Peyer's patch (tissue), 4 donors: ENCODE data around the gene PCYT1A.

ENCODE experiments used
- POLR2A ChIP-seq, 2 donors: fragments of 450-650 bp; IDR thresholded peaks; one replicate each; pipeline ENCODE4 v1.5.1; 2017; ENCODE audit warnings: antibody characterized with exemption in 2 of 2, mild to moderate bottlenecking in 2 of 2, moderate library complexity in 2 of 2
- TF ChIP-seq, protein P1 (sequence below), 6 experiments: fragments of 450-650 bp in 4 of 6; fragments of 200-600 bp in 2 of 6; sonication (generic) in 1 of 6; IDR thresholded peaks; one replicate each; pipeline ENCODE4 v1.5.1; 2017 to 2019; ENCODE audit warnings: antibody characterized with exemption in 6 of 6, mild to moderate bottlenecking in 3 of 6, moderate library complexity in 1 of 6

DNA sequence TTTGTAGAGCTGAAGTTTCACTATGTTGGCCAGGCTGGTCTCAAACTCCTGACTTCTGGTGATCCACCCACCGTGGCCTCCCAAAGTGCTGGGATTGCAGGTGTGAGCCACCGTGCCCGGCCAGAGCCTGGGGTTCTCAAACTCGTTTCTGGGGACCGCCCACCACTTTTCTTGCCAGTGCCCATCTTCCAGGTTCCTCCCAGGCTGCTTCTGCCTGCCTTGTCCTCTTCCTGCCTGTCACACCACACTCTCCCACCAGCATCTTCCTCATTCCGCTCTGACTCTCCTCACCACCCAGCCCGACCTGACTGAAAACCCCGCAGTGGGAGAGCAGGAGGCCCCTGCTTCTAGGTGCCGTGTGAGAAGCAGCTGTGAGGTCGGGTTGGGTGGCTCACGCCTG, 33.6 kb upstream of the PCYT1A start:
- TF ChIP-seq, protein P1, sequence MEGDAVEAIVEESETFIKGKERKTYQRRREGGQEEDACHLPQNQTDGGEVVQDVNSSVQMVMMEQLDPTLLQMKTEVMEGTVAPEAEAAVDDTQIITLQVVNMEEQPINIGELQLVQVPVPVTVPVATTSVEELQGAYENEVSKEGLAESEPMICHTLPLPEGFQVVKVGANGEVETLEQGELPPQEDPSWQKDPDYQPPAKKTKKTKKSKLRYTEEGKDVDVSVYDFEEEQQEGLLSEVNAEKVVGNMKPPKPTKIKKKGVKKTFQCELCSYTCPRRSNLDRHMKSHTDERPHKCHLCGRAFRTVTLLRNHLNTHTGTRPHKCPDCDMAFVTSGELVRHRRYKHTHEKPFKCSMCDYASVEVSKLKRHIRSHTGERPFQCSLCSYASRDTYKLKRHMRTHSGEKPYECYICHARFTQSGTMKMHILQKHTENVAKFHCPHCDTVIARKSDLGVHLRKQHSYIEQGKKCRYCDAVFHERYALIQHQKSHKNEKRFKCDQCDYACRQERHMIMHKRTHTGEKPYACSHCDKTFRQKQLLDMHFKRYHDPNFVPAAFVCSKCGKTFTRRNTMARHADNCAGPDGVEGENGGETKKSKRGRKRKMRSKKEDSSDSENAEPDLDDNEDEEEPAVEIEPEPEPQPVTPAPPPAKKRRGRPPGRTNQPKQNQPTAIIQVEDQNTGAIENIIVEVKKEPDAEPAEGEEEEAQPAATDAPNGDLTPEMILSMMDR (IDR thresholded peaks at IDR 0.05): no peak
- TF ChIP-seq POLR2A (IDR thresholded peaks at IDR 0.05): no peak
